Colonic mucosa (tissue), 4 donors: ENCODE data around the gene PHLDB2. TPM values are rescaled to one million over a fixed set of nuclear protein-coding genes. Genes with fewer than 3 reads are reported as not detected.

ENCODE experiments used
- DNase-seq: peaks from one replicate; pipeline ENCODE4 v3.0.0-alpha.2; 2020
- H3K27ac ChIP-seq: fragments of 200-600 bp; one replicate; pipeline ENCODE4 v1.8.0; 2021
- H3K27me3 ChIP-seq: fragments of 200-600 bp; one replicate; pipeline ENCODE4 v1.8.0; 2021
- H3K36me3 ChIP-seq: fragments of 200-600 bp; one replicate; pipeline ENCODE4 v1.8.0; 2021
- H3K4me1 ChIP-seq: fragments of 200-600 bp; one replicate; pipeline ENCODE4 v1.8.0; 2021; ENCODE audit warnings: mild to moderate bottlenecking
- H3K4me3 ChIP-seq: fragments of 200-600 bp; one replicate; pipeline ENCODE4 v1.8.0; 2021
- H3K9ac ChIP-seq, 2 donors: one replicate each; pipeline ENCODE4 v1.7.0; 2013; ENCODE audit warnings: control low read depth in 2 of 2, low read depth in 2 of 2, low read length in 2 of 2
- H3K9me3 ChIP-seq: fragments of 200-600 bp; one replicate; pipeline ENCODE4 v1.8.0; 2021
- intact Hi-C: fragments of 100-400 bp; cut with DNase I; formaldehyde crosslinking; loops from one replicate; pipeline ENCODE4 v1.14.1; 2022
- total RNA-seq, 2 donors: library from RNA; stranded (reverse); fragmentation: NEBNext Ultra II Directional in 1 of 2; extraction: Animal tissue kit (Norgen Biotek cat#: 25700) in 1 of 2; gene quantifications; one replicate each; pipeline ENCODE4 v1.2.1, GENCODE V29; 2021
- TF ChIP-seq, protein P1 (sequence below): fragments of 200-600 bp; IDR thresholded peaks from one replicate; pipeline ENCODE4 v1.8.0; 2022; ENCODE audit warnings: antibody characterized with exemption, mild to moderate bottlenecking
- donor health status: healthy.
- donor health status: DM: no; HTN: no; CAD: no.
- donor health status: DM: no; HTN: no; CAD: no.

Gene PHLDB2
- total RNA-seq, 2 donors from 2014 or later: 3.1 to 33.4 TPM

- Histone ChIP-seq H3K36me3 (no peaks in the 10 kb centered on the region), H3K4me3 (no peak overlapping the region), H3K27ac (no peak overlapping the region), H3K27me3 (no peaks in the 10 kb centered on the region), H3K4me1 (no peaks in the 10 kb centered on the region), H3K9me3 (no peaks in the 10 kb centered on the region), H3K9ac (no peak overlapping the region)
- TF ChIP-seq, protein P1, sequence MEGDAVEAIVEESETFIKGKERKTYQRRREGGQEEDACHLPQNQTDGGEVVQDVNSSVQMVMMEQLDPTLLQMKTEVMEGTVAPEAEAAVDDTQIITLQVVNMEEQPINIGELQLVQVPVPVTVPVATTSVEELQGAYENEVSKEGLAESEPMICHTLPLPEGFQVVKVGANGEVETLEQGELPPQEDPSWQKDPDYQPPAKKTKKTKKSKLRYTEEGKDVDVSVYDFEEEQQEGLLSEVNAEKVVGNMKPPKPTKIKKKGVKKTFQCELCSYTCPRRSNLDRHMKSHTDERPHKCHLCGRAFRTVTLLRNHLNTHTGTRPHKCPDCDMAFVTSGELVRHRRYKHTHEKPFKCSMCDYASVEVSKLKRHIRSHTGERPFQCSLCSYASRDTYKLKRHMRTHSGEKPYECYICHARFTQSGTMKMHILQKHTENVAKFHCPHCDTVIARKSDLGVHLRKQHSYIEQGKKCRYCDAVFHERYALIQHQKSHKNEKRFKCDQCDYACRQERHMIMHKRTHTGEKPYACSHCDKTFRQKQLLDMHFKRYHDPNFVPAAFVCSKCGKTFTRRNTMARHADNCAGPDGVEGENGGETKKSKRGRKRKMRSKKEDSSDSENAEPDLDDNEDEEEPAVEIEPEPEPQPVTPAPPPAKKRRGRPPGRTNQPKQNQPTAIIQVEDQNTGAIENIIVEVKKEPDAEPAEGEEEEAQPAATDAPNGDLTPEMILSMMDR: no peak
- intact Hi-C loops: loop anchor here (2.0 kb wide), 1 partner anchor 250 kb away; no protein-coding TSS in a partner anchor
- DNase-seq: no peak
Measured at GRCh38 chr3:111967068-111967467, 108.0 kb downstream of the PHLDB2 start.

DNA sequence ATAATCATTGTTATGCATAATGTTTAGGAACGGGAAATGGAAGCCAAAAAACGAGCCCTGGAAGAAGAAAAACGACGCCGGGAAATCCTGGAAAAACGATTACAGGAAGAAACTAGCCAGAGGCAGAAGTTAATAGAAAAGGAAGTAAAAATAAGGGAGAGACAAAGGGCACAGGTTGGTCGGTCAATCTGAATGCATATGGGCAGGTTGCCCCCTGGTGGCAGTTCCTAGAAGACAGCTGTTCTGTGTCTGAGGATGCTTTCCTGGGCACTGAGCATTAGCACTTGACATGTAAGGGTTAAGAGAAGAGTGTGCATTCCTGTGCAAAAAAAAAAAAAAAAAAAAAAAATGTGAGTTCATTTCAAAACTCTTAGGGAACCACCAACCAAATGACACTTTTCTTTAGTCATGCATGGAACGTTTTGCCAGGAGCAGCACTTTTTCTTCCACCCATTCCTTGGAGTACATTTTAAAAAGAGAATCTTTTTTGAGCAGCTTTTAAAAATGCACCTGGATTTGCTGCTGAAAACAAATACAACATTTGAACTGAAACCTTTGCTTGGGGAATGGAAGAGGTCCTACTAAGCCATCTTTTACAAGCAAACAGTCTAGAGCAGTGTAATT lies 108.7 kb downstream of the PHLDB2 start:
- Histone ChIP-seq H3K9ac (no peak overlapping the region), H3K9me3 (no peaks in the 10 kb centered on the region), H3K27me3 (no peaks in the 10 kb centered on the region), H3K4me3 (no peak overlapping the region), H3K27ac (no peak overlapping the region), H3K36me3 (no peaks in the 10 kb centered on the region), H3K4me1 (no peaks in the 10 kb centered on the region)
- peak; percentile 92 for DNase-seq
- TF ChIP-seq, protein P1: peak; percentile 90
- intact Hi-C loops: loop anchor here (2.0 kb wide), 2 partner anchors 251 to 299 kb away; no protein-coding TSS in a partner anchor

- no peak overlapping the region for H3K9ac ChIP-seq
- intact Hi-C loops: loop anchor here (2.0 kb wide), 1 partner anchor 300 kb away; no protein-coding TSS in a partner anchor
- no peaks in the 10 kb centered on the region for H3K27me3 ChIP-seq
- no peak overlapping the region for H3K27ac ChIP-seq
- TF ChIP-seq, protein P1: no peak
- H3K9me3 ChIP-seq: no peaks in the 10 kb centered on the region
- DNase-seq: no peak
- H3K4me3 ChIP-seq: no peak overlapping the region
- no peaks in the 10 kb centered on the region for H3K4me1 ChIP-seq
- no peaks in the 10 kb centered on the region for H3K36me3 ChIP-seq
Measured at GRCh38 chr3:111968319-111969054, 109.4 kb downstream of the PHLDB2 start.

DNA sequence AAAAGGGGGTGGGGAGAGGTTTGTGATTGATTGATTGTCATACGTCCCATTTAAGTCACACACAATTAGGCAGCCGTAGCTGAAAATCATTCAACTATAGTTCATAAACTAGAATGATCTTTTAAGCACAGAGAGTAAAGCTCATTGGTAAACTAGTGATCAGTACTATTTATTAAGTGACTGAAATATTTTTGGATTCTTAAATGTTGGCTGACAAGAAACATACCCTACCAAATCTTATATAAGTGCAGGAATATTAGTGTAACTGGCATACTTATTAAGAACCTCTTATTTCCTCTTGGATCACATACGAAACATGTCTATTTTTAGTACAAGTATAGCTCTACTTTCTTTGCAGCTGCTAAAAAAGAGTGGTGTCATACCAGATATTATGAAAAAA lies 111.3 kb downstream of the PHLDB2 start:
- H3K4me1 ChIP-seq: no peaks in the 10 kb centered on the region
- TF ChIP-seq, protein P1: no peak
- intact Hi-C loops: loop anchor here (10.0 kb wide), 1 partner anchor 106 kb away; no protein-coding TSS in a partner anchor
- no peak overlapping the region for H3K9ac ChIP-seq
- DNase-seq: no peak
- H3K36me3 ChIP-seq: no peaks in the 10 kb centered on the region
- H3K27ac ChIP-seq: no peak overlapping the region
- no peak overlapping the region for H3K4me3 ChIP-seq
- no peaks in the 10 kb centered on the region for H3K27me3 ChIP-seq
- no peaks in the 10 kb centered on the region for H3K9me3 ChIP-seq

DNA sequence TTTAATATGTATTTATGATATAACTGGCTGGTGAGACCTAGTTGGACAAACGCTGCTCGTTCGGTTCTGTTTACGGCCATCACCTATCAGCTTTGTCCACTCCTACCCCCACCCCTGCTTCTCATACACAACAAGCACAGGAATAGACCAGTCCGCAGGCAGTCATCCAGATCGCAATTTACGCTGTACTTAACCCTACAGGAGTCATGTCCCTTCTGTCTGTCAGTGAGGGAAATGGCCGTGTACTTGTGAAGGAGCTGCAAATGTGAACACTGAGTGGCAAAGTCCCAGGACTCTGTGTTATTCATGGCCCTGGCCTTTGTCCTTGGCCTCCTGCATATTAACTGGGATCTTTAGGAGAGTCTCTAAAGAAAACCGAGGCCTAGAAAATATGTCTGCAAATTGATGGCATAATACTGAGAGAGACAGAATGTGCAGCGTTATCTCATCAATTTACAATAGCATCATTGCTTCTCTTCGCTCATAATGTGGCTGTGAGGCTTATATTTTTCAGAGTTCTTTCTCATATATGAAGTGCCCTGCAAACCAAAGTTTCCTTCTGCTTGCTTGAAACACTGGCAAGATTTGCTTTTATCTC lies 112.6 kb downstream of the PHLDB2 start:
- Histone ChIP-seq H3K4me1 (no peaks in the 10 kb centered on the region), H3K27me3 (no peaks in the 10 kb centered on the region), H3K36me3 (no peaks in the 10 kb centered on the region), H3K27ac (no peak overlapping the region), H3K9me3 (no peaks in the 10 kb centered on the region), H3K9ac (no peak overlapping the region), H3K4me3 (no peak overlapping the region)
- TF ChIP-seq, protein P1: no peak
- intact Hi-C loops: loop anchor here (10.0 kb wide), 1 partner anchor 107 kb away; no protein-coding TSS in a partner anchor
- no peak for DNase-seq
